ENCODE data around the gene TIMM22. TPM values are rescaled to one million over a fixed set of nuclear protein-coding genes. Genes with fewer than 3 reads are reported as not detected.

TIMM22 gene
- total RNA-seq, 1 experiment from 2014 or later = 14.0 TPM

DNA sequence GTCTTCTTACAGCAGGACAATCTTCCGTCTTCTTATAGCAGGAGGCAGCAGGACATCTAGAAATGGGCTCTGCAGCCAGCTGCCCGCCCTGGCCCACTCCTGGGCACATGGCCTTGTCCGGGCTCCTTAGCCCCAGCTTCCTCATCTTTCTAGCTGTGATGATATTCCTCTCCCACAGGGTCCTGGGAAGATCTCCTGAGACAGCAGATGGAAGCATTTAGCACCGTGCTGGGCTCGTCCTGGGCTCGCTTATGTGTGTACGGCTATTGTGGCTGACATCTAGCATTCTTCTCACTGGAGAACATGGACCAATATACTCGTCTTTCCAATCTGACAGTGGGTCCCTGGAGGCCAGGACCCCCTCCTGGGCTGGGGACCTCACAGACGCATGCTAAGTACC lies 48.5 kb downstream of the TIMM22 start:
- ChIA-PET CTCF (no interaction called here), POLR2A (no interaction called here), RAD21 (ENCODE audit: low non-redundant PET in 1 of 2, low total read pairs in 2 of 2, uncharacterized antibody in 2 of 2, unreplicated experiment in 2 of 2) (no interaction called here)
- no peak overlapping the region for H3K27ac ChIP-seq (ENCODE audit: low read depth, low read length)
- no peak for ATAC-seq
- no peak for TF ChIP-seq TCF7L2 (IDR thresholded peaks at IDR 0.05; ENCODE audit: borderline replicate concordance, extremely low read depth, insufficient read depth, insufficient read length)
- no peak for TF ChIP-seq CTCF (IDR thresholded peaks at IDR 0.05 in 2 of 3, conservative IDR thresholded peaks at IDR 0.05 in 1 of 3; ENCODE audit: borderline replicate concordance in 1 of 3, insufficient read depth in 1 of 3, low read depth in 2 of 3, low read length in 2 of 3)
- TF ChIP-seq EZH2phosphoT487 (IDR thresholded peaks at IDR 0.05; ENCODE audit: borderline replicate concordance) = no peak
- TF ChIP-seq CEBPB (IDR thresholded peaks at IDR 0.05; ENCODE audit: low read depth) = no peak
- TF ChIP-seq CBX3 (IDR thresholded peaks at IDR 0.05; ENCODE audit: low read depth) = no peak
- no peak for TF ChIP-seq RAD21 (IDR thresholded peaks at IDR 0.05; ENCODE audit: low read depth)
- TF ChIP-seq, protein P1, sequence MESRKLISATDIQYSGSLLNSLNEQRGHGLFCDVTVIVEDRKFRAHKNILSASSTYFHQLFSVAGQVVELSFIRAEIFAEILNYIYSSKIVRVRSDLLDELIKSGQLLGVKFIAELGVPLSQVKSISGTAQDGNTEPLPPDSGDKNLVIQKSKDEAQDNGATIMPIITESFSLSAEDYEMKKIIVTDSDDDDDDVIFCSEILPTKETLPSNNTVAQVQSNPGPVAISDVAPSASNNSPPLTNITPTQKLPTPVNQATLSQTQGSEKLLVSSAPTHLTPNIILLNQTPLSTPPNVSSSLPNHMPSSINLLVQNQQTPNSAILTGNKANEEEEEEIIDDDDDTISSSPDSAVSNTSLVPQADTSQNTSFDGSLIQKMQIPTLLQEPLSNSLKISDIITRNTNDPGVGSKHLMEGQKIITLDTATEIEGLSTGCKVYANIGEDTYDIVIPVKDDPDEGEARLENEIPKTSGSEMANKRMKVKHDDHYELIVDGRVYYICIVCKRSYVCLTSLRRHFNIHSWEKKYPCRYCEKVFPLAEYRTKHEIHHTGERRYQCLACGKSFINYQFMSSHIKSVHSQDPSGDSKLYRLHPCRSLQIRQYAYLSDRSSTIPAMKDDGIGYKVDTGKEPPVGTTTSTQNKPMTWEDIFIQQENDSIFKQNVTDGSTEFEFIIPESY (IDR thresholded peaks at IDR 0.05; ENCODE audit: extremely low read depth, insufficient replicate concordance, low read length) = no peak
- TF ChIP-seq POLR2A (IDR thresholded peaks at IDR 0.05; ENCODE audit: borderline replicate concordance, extremely low read depth, insufficient read depth, insufficient read length) = no peak
- TF ChIP-seq ATF3 (IDR thresholded peaks at IDR 0.05) = no peak
- TF ChIP-seq SIN3A (IDR thresholded peaks at IDR 0.05; ENCODE audit: low read depth) = no peak
- TF ChIP-seq JUND (IDR thresholded peaks at IDR 0.05) = no peak
- no peak for TF ChIP-seq ZNF274 (IDR thresholded peaks at IDR 0.05; ENCODE audit: low read depth, low read length)
- no peak for TF ChIP-seq SP1 (IDR thresholded peaks at IDR 0.05; ENCODE audit: low read depth)
- no peak for TF ChIP-seq ZFX (IDR thresholded peaks at IDR 0.05)
- intact Hi-C loops (cut with micrococcal nuclease) = no loop called here
- no peak overlapping the region for H2AFZ ChIP-seq (ENCODE audit: low read depth, low read length, poor library complexity, severe bottlenecking)
- H3K9me2 ChIP-seq (ENCODE audit: insufficient read depth) = no peaks in the 10 kb centered on the region
- BruUV-seq (replicated peaks) = no TSS peak
- H3K79me2 ChIP-seq (ENCODE audit: insufficient read depth, low read length) = no peaks in the 10 kb centered on the region
- no peaks in the 10 kb centered on the region for H3K27me3 ChIP-seq (ENCODE audit: insufficient read depth, low read length)
- no peaks in the 10 kb centered on the region for H3K4me1 ChIP-seq (ENCODE audit: control insufficient read depth in 1 of 2, insufficient read depth in 2 of 2, low read length in 2 of 2)
- no peak overlapping the region for H3K4me2 ChIP-seq (ENCODE audit: low read length)
- no peaks in the 10 kb centered on the region for H3K36me3 ChIP-seq (ENCODE audit: control insufficient read depth in 1 of 2, insufficient read depth in 2 of 2, low read length in 2 of 2)
- no peak overlapping the region for H3K9ac ChIP-seq (ENCODE audit: low read length)
- no peak for DNase-seq (ENCODE audit: low read depth, low spot score)
- H3K9me3 ChIP-seq (ENCODE audit: control insufficient read depth in 1 of 2, insufficient read depth in 1 of 2, low read depth in 1 of 2, low read length in 2 of 2) = no peaks in the 10 kb centered on the region
- no peak overlapping the region for H3K4me3 ChIP-seq (replicated peaks in 1 of 2; ENCODE audit: low read depth in 1 of 2, low read length in 2 of 2)
- H4K20me1 ChIP-seq (ENCODE audit: insufficient read depth) = no peaks in the 10 kb centered on the region

All from HCT116 (cell line).